HTR-8/SVneo (cell line): ENCODE measurements around the gene FDX1.
"Not testable (repeated sequence)": the region's sequence is repeated elsewhere in the genome, so short reads cannot be mapped to it uniquely, and the experiment has no call there.

Experiments
- DNase-seq: peaks from one replicate; pipeline ENCODE4 v3.0.0; 2011; ENCODE audit warnings: low spot score, mixed read lengths; ENCODE audit not compliant: insufficient read length
- FAIRE-seq: peaks from 2 replicates; lab custom pipeline; 2011; peaks lifted over from hg19 to GRCh38; lab: Jason Lieb, UNC

Gene FDX1, protein sequence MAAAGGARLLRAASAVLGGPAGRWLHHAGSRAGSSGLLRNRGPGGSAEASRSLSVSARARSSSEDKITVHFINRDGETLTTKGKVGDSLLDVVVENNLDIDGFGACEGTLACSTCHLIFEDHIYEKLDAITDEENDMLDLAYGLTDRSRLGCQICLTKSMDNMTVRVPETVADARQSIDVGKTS

DNA sequence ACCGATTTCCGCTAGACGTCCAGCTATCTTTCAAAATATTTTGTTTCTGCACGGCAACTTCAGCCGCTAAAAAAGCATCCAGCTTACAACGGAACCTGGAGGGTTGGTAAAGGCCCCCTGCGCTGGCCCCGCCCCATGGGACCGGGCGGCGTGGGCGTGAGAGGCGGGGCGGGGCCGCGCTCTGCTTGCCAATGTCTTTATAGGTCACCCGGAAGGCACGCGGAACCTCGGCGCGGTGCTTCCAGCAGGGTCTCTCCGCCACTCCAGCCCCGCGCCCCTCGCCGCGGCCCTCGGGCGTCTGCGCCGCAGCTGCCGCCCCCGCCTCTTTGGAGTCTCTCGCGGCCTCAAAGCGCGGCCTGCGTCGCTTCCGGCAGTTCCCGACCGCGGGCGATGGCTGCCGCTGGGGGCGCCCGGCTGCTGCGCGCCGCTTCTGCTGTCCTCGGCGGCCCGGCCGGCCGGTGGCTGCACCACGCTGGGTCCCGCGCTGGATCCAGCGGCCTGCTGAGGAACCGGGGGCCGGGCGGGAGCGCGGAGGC is at the start of gene FDX1:
Gene FDX1 (plus strand): TSS at position 218 of the 536 bp plus-strand sequence. CDS start 173 bp downstream, at position 391.
- FAIRE-seq, result peak; percentile 26
- peak; percentile 76 for DNase-seq

- FAIRE-seq (no peak), DNase-seq (no peak)
Measured at GRCh38 chr11:110380836-110381622, 48.7 kb upstream of the FDX1 start.

DNA sequence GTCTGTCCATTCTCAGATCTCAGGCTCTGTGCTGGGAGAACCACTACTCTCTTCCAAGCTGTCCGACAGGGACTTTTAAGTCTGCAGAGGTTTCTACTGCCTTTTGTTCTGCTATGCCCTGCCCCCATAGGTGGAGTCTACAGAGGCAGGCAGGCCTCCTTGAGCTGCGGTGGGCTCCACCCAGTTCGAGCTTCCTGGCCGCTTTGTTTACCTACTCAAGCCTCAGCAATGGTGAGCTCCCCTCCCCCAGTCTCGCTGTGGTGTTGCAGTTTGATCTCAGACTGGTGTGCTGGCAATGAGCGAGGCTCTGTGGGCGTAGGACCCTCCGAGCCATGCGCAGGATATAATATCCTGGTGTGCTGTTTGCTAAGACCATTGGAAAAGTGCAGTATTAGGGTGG is 41.5 kb upstream of the FDX1 start:
- not testable (repeated sequence) for FAIRE-seq, DNase-seq

DNA sequence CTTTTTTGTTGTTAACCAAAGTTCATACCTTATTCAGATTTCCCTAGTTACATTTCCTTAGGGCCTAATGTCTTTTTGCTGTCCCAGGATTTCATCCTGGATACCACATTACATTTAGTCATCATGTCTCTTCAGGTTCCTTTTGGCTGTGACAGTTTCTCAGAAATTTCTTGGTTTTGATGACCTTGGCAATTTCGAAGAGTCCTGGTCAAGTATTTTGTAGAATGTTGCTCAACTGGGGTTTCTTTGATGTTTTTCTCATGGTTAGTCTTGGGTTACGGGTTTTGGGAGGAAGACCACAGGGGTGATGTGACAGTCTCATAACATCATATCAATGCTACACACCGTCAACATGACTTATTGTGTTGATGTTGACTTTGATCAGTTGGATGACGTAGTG is 39.8 kb upstream of the FDX1 start:
- DNase-seq, result no peak
- FAIRE-seq, result no peak

DNA sequence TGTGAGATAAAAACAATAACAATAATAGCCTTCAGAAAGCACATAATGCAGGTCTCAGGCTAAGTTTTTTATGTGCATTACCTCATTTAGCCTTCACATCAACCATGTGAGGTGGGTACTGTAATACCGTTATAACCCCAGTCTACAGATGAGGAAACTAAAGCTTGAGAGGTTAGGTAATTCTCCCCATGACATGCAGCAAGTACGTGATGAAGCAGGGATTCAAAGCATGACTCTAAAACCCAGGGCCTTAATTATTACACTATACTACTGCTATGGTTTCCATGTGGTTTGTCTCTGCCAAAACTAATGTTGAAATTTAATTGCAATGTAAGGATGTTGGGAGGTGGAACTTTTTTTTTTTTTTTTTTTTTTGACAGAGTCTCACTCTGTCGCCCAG is 37.7 kb upstream of the FDX1 start:
- DNase-seq (no peak), FAIRE-seq (no peak)

DNA sequence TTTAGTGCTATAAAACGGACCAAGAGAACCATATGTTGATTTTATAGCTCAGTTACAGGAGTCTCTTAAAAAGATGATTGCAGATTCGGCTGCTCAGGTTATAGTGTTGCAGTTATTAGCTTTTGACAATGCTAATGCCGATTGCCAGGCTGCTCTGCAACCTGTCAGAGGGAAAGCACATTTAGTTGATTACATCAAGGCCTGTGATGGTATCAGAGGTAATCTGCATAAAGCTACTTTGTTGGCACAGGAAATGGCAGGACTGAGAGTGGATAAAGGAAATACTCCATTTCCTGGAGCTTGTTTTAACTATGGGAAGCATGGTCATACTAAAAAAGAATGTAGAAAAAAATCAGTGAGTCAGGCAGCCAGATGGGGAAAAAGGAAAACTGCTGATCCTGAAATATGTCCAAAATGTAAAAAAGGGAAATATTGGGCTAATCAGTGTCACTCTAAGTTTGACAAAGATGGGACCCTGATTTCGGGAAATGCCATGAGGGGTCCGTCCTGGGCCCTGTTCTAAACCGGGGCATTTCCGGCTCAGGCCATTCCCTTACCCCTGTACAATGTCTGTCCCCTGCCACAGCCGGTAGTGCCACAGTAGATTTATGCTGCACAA is 32.0 kb upstream of the FDX1 start:
- not testable (repeated sequence) for DNase-seq, FAIRE-seq

DNA sequence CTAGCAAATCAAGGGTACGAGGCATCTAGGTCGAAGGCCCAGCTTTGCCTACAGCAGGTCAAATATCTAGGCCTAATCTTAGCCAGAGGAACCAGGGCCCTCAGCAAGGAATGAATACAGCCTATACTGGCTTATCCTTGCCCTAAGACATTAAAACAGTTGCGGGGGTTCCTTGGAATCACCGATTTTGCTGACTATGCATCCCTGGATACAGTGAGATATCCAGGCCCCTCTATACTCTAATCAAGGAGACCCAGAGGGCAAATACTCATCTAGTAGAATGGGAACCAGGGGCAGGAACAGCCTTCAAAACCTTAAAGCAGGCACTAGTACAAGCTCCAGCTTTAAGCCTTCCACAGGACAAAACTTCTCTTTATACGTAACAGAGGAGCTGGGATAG is 26.2 kb upstream of the FDX1 start:
- DNase-seq, FAIRE-seq: not testable (repeated sequence)

- DNase-seq, FAIRE-seq: not testable (repeated sequence)
Measured at GRCh38 chr11:110405636-110406035, 24.1 kb upstream of the FDX1 start.

DNA sequence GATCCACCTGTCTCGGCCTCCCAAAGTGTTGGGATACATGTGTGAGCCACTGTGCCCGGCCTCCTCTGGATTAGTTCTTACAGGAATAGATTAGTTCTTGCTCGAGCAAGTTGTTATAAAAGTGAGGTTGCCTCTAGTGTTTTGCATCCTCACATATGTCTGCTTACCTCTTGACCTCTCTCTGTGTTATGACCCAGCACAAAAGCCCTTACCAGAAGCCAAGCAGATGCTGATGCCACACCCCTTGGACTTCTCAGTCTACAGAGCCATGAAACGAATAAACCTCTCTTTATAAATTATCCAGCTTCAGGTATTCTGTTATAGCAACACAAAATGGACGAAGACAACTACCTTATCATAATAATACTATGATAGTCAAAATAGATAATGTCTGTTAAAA is 22.4 kb upstream of the FDX1 start:
- FAIRE-seq (no peak), DNase-seq (no peak)

GRCh38 chr11:110409174-110409573 is 20.6 kb upstream of the FDX1 start:
- no peak for DNase-seq
- no peak for FAIRE-seq

- DNase-seq, result no peak
- FAIRE-seq, result no peak
Measured at GRCh38 chr11:110410651-110411050, 19.1 kb upstream of the FDX1 start.

DNA sequence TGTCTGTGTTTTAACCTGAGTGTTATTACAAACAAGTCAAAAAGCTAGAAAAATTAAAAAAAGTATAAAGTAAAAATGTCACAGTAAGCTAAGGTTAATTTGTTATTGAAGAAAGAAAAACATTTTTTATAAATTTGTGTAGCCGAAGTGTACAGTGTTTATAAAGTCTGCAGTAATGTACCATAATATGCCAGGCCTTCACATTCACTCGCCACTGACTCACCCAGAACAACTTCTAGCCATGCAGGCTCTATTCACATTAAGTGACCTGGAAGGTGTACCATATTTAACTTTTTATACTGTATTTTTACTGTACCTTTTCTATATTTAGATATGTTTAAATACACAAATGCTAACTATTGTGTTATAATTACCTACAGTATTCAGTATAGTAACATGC is 14.7 kb upstream of the FDX1 start:
- no peak for FAIRE-seq

GRCh38 chr11:110421658-110422057 is 8.1 kb upstream of the FDX1 start:
- DNase-seq, FAIRE-seq: not testable (repeated sequence)

More for the DNA sequence above, 14.7 kb upstream of the FDX1 start:
- DNase-seq, result no peak

- FAIRE-seq, result no peak
Measured at GRCh38 chr11:110422306-110422905, 7.3 kb upstream of the FDX1 start.

GRCh38 chr11:110424775-110425444 is 4.8 kb upstream of the FDX1 start:
- DNase-seq (no peak), FAIRE-seq (peak; percentile 9)

More at GRCh38 chr11:110422306-110422905, 7.3 kb upstream of the FDX1 start:
- no peak for DNase-seq

- DNase-seq, result no peak
- no peak for FAIRE-seq
Measured at GRCh38 chr11:110425751-110426545, 3.8 kb upstream of the FDX1 start.

- FAIRE-seq, result no peak
Measured at GRCh38 chr11:110428040-110428439, 1.7 kb upstream of the FDX1 start.

GRCh38 chr11:110428956-110429730 is 605 bp upstream of the FDX1 start:
- FAIRE-seq, result no peak
- no peak for DNase-seq

More at GRCh38 chr11:110428040-110428439, 1.7 kb upstream of the FDX1 start:
- no peak for DNase-seq
